CD4-positive, alpha-beta T cell treated with Interferon alpha-2 for 1 hour (primary cell): ENCODE measurements around the gene GLRA3.
A peak's percentile ranks its signal among the peaks of the same experiment; 100 is the strongest.
"Not testable (repeated sequence)": the region's sequence is repeated elsewhere in the genome, so short reads cannot be mapped to it uniquely, and the experiment has no call there.

ENCODE experiments used
- DNase-seq, 2 donors: peaks; one replicate each; pipeline ENCODE4 v3.0.0-alpha.2; 2020 to 2022

GLRA3 gene

DNA sequence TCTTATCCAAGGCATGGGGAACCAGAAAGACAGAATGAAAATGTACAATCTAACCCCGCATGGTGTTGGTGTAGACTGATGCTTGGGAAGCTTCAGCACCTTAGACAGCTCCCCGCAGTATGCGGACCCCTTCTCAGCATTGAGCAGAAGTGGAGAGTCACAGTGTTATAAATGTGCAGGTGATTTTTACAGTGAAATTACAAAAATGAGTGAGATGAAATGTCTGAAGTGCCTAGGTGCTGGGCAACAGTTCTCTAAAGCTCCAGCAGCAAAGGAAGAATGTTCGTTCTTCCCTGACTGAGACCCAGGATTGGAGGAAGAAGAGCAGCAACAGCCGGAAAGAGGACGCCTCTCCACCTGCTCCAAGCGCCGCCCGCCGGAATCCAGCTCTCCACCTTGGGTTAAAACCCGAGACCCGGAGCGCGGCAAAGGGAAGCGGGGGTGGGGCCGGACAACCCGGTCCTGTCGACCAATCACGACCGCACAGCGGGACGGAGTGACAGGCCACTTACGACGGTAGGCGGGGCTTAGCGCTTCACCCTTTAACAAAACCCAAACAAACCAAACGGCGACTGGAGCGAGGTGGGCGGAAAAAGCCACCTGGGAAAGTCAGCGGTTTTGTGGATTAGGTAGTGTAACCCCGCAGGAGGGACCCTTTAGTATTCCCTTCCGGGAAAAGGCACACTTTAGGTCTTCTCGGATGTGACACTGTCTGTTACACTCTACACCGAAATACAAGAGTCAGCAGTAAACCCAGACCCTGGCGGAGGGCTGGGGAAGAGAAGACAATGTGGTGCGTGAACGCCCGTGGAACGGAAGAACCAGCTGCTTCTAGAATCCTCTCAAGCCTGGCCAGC, at the start of gene GLRA3:
Gene GLRA3 (minus strand): TSS at position 403 of the 857 bp plus-strand sequence. CDS start 436 bp downstream, outside the sequence.
- DNase-seq: peak in 1 of 2 donors; percentile 3

DNA sequence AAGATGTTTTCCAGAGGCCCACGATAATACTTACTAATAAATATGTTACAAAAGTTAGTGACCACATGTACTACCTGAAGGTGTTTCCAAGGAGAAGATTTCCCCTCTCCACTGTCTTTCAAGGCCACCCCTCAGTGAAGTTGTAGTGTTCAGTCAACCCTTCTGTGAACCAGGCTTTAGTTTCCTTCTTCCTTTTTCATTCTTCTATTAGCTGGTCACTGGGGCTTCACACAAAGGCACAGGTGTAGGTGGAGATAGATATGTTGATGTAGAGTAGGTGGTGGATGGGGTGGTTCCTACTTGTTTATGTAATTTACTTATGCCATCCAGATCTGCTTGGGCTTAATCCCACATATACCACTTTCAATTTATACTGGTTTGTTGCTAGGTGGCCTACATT, 45.9 kb upstream of the GLRA3 start:
- DNase-seq: no peak

DNA sequence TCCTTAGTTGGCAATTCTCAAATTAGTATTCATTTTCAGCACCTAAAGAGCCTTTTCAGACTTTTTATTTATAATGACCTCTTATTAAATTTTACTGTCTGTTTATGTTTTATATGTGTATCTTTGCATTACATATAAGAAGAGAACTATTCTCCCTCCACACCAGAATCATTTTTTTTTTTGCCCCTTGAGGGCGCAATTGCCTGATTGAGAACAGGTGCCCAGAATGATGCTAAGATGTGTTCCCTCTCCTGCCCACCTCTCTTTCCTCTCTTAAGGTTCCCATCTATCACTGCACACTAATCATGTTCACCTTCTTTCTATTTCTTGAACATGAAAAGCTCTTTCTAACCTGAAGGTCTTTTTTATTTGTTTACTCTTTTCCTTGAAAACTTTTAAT, 44.9 kb upstream of the GLRA3 start:
- DNase-seq: no peak

DNA sequence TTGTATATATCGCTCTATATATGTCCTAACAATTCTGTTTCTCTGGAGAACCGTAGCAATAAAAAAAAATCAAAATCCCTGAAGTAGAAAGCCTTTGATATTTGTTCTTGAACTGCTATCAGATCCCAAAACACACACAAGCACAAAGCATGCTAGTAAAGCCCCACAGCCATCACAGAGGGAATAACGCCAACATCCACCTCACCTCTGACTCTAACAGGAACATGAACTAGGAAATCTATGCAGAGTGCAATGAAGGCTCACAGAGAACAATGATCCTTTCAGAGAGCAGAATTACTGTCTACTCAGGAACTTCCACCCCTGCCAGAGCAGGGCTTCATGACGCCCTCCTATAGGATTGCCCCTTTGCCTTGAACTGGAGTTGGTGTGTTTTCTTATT, 44.1 kb upstream of the GLRA3 start:
- DNase-seq: not testable (repeated sequence)

DNA sequence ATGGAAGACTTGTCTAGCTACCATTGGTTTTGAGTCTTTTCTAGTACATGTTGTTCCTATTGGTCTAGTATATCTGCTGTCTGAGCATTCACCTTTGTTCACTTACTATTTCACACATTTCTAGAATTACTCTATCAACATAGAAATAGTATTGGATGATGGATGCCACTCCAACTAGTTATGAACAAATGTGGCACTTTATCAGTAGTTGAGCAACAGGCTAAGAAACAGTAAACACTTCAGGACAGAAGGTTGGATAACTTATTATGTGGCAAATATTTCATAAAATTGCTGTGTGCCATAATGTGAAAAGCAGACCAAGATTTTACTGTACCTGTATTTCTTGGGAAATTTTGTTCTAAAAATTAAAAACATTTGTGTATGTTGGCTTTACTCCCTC, 42.4 kb upstream of the GLRA3 start:
- DNase-seq: no peak

DNA sequence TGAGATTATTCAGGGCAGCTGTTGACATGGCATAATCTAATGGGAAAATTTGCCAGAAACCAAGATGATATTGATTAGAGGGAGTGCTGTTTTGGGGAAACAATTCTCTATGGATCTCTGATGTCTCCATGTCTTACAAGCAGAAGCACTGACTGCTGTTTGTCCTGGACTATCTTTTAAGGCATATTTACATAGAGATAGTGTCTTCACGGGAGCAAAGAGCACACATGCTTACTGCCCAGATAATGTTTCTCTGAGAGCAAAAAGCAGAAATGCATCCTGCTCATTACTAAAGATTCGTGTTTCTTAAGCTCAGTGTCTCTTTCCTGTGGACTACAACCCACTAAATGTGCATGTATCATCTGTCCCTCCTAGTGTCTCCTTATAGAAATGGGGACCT, 41.3 kb upstream of the GLRA3 start:
- no peak for DNase-seq

DNA sequence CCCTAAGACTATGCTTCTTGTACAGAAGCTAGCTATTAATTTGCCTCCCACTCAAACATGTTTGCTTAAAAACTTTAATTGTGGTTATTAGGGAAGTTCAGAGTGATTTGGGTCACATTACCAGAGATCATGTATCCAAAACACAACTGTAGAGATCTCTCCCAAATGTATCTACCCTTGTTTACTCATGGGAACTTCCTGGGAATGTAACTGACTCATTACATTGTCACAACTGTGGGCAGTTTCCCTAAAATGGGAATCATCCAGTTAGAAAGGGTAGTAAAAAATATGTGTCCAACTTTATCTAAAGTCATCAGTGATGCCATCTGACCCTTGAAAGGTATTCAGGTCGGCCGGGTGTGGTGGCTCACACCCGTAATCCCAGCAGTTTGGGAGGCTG, 40.3 kb upstream of the GLRA3 start:
- DNase-seq: no peak

DNA sequence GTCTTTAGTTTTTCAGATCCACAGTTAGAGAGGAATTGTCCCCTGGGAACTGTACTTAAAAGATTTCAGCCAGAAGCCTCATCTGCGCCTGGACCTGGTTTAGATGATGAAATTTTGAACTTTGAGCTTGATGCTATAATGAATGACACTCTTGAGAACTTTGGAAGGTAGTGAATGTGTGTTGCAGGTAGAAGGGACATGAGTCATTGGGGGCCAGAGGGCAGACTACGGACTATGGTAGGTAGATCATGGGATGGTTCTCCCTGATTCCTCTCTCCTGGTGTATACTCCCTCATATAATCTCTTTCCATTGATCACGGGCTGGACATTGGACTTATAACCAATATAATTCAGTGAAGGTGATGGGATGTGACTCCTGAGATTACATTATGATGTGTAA, 38.9 kb upstream of the GLRA3 start:
- no peak for DNase-seq

DNA sequence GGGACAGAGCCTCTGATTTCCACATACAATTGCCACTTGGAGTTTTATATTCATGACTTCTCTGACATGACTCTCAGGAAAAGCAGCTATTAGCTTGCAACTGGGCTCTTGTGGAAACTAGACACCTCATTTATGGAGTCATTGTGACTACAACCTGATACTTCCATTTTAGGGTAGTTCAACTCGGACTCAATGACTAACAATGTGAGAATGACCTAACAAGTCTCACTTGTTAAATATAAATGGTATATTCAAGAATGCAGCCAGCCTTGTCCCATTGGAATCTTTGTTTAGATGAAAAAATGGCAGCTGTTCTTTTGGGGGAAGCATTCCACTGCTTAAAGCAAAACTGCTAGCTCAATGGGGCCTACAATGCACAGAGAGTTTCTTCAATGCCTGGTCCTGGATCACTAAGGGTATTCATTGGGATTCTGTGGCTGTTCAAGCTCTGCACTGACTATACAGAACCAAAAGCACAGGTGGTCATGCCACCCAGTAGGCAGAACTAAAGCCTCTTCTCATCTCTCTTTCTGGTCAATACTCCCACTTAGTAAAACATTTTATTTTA, 36.5 kb upstream of the GLRA3 start:
- DNase-seq: no peak

DNA sequence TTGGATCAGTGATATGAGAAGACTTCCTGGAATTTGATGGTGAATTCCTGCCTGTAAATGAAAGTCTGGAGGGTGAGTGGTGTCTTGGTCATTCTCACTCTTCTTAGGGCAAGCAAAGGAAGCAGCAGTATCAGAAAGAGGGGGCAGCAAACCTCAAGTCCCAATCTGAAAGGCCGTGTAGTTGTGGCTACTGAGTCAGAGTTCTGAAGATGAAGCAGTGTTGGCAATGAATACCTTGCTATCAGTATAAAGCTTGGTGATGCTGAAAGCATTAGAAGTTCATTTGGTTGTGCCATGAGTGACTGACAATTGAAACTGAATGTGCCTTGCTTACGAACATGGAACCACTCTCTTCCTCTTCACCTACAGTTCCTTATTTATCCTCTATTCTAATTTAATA, 35.0 kb upstream of the GLRA3 start:
- DNase-seq: no peak

DNA sequence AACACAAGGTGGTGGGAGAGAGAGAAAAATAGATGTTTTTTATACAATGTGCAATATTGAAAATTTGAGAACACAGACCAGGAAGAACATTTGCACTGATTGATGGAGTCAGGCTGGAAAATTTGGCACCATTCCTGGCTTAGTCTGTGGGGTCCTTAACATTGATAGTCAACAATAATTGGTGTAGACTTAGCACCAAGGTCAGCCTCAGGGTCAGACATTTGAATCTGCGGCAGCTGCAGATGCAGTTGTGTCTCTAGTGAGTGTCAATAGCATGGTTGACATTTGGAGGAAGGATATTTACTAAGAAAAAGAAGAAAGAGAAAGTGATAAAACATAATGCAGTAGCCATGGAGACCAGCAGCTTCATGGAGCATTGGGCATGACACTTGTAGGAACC, 31.5 kb upstream of the GLRA3 start:
- DNase-seq: no peak

DNA sequence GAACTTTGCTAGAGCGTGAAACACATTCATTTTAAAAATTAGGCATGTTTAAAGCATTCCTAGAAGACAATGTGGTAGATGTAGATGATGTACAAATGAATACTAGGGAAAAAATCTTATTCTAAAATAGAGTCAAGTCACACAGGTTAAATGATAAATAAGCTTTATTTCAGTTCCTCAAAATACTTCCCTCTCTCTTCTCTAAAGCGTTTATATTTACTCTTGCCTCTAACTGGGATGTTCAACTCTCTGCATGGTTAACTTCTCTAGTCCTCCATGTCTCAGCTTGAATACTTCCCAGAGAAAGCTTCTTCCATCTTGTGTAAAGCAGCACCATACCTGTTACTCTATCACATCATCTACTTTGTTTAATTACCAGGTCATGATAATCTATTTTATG, 30.9 kb upstream of the GLRA3 start:
- no peak for DNase-seq

DNA sequence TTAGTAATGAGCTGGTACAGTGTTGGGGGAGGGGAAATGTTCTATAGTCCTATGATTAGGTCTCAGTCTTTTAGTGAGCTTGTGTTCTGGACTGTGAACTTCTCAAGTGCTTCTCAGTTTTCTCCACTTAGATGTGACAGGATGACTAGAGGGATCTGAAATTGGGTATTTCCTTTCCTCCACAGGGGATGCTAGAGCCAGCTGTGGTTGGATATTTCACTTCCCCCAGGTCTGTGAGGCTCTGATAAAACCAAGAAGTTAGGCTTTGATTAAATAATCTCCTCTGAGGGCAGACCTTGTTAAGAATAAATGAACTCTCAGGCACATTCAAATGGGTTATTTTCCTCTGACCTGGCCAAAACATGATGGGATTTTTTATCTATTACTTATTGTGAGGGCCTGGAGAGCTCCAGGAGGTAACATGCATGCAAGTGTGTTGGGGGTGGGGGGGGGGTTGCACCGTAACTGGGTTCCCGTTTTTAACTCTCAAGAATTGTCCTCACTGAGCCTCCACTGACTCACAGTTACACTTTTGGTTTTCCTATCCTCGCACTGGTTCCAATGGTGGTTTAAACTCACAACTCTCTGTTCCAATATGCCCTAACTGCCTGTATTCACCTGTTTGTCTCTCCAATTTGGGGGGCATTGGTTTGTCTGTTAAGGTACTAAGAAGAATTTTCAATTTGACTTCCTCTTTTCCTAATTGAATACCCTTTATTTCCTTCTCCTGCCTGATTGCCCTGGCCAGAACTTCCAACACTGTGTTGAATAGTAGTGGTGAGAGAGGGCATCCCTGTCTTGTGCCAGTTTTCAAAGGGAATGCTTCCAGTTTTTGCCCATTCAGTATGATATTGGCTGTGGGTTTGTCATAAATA, 28.1 kb upstream of the GLRA3 start:
- DNase-seq: no peak

DNA sequence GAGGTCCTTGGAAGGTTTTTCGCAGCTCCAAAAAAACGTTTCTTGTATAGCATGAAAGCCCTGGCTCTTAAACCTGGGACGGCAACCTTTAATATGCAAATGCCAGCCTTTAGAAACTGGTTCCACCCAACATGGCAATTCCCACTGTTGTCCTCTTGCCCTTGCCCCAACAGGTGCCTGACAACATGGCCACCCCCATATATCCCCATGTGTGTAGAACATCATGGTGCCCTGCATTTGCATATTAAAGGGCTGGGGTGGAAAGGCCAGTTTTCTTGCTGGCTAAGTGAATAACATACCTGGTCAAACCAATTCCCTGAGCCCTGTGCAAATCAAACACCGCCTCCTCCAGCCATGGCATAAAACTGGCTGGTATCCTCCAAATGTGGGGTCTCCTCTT, 26.0 kb upstream of the GLRA3 start:
- DNase-seq: no peak

DNA sequence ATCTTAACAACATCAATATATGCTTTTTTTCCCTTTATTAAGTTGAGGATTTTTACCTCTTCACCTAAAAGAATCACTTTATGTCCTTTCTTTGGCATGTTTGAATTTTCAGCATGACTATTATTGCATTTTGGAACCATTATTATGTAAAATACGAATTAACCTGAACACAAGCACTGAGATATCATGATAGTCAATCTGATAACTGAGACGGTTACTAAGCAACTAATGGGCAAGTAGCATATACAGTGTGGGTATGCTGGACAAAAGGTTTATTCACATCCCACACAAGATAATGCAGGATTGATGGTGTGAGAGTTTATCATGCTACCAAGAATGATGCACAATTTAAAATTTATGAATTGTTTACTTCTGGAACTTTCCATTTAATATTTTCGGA, 24.6 kb upstream of the GLRA3 start:
- no peak for DNase-seq

DNA sequence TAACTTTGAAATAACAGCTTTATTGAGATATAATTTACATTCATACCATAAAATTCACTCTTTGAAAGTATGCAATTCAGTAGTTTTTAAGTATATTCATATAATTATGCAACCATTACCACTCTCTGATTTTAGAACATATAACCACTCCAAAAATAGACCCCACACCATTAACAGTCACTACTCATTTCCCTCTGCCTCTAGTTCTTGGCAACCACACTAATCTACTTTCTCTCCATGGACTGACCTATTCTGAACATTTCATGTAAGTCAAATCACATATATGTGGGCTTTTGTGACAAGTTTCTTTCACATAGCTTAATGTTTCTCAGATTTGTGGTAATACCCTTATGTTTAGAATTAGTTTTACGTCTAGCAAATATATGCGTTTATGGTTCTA, 19.5 kb upstream of the GLRA3 start:
- no peak for DNase-seq

DNA sequence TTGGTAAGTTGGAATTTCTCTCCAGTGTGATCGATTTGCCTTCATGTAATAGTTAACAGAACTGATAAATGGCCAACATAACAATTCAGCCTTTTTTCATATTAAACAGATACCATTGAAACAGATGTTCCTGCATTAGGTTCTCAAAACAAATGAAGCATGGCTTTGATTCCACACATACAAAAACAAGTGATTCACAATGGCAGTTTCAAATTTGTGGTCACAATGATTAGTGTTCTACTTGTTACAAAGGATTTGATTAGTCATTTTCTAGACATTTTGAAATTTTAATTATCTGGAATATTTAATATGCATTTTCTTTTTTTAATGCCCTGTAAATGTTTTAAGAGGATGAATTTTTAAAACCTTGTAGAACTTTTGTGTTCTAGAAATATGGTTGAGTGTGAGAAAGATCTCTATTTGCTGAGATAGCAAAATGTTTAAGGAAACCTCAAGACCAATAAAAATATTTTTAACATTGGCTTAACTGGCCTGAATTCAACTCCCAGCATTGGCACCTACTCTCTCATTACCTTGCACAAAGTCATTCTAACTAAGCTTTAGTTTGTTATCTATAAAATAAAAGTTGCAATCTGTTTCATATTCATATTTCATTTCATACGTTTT, 18.9 kb upstream of the GLRA3 start:
- DNase-seq: no peak

DNA sequence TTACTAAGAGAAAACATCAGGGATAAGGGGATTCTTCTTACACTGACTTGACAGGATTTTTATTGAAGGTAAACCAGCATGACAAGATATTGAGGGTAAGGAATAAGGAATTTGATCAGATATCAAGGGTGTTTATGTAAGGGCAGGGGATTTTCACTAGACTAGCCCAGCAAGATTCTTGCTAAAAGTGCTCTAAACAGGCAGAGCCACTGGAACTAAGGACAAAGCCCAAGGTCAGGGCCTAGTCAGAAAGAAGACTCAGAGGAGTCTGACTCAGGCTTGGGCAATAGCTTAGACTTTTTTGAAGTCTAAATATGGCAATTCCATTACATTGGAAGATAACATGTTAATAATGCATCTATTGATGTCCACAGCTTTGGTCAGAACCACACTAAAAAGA, 6.5 kb upstream of the GLRA3 start:
- DNase-seq: no peak

DNA sequence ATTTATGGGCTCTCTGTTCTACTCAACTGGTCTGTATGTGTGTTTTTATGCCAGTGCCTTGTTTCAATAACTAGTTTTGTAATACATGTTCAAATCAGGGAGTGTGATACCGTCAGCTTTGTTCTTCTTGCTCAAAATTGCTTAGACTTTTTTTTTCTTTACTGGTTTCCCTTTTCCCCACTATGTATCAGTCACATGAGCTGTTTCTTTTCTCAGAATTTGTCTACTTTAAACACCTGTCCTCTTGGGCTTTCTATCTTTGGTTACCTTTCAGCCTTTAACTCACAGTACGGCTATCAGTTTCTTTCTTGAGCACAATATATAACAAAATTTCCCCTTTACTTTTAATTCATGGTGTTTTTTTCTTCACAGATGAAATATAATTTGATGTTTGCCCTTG, 5.4 kb upstream of the GLRA3 start:
- DNase-seq: no peak

DNA sequence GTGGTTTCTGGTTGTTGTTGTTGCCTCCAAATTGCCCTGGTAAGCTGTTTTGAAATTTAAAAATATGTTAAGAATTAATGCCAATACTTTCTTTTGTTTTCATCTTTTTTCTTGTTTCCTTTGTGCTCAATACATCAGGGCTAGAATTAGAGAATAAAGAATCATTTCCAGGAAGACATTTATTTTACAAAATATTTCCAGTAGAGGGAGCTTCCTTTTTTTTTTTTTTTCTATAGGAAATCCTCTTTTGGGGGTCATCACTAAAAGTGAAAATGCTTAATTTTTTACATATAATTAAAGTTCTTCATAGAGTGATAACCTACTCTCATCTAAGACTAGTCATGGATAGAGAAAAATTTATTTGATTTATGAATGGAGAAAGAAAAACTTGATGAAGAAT, 2.4 kb downstream of the GLRA3 start:
- no peak for DNase-seq

DNA sequence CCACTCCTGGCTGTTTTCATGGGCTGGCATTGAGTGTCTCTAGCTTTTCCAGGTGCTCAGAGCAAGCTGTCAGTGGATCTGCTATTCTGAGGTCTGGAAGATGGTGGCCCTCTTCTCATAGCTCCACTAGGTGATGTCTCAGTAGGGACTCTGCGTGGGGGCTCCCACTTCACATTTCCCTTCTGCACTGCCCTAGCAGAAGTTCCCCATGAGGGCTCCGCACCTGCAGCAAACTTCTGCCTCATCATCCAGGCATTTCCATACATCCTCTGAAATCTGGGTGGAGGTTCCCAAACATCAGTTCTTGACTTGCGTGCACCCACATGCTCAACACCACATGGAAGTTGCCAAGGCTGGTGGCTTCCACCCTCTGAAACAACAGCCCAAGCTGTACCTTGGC, 13.8 kb downstream of the GLRA3 start:
- no peak for DNase-seq

DNA sequence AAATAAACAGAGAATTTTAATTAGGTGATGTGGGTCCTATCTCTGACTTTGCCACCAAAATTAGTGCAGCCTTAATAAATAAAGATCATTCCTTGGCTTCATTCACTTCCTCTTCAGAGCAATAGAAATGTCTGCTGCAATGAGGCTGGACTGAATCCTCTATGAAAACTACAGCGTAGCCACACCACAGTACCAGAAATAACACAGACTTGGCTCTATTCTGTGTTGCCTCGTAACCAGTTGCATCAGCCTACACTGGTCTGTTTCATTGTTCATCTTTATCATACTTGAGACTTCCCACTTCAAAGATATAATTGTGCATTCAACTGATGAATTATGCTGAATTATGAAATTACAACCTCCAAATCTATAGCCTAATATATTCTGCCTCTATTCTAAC, 15.8 kb downstream of the GLRA3 start:
- DNase-seq: no peak

DNA sequence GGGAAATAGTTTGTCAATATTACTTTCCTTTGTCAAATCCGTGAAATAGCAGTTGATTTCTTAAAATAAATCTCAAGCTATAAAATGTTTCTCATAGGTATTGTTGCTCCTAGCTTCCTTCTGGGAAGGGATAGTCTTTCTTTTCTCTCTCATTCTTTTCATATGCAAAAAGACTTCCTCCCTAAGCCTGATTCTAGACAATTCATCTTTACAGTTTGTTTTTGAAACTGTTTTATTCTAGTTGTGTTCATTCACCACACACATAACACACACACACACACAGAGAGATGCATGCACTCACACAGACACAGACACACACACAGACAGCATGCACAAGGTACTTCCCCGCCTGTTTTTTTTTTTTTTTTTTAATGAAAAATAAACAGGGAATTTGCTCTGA, 18.2 kb downstream of the GLRA3 start:
- DNase-seq: no peak
